SK-N-MC (cell line): ENCODE results near the gene AP4M1.

Experiments used
- DNase-seq: peaks from one replicate; pipeline ENCODE4 v3.0.0-alpha.2; 2011; ENCODE audit warnings: low read depth, low spot score
- H3K27ac ChIP-seq: fragments of 200-600 bp; sonication (generic); 2 replicates; pipeline ENCODE4 v1.5.1; 2016; ENCODE audit warnings: mixed run types
- H3K36me3 ChIP-seq: fragments of 200-600 bp; sonication (generic); 2 replicates; pipeline ENCODE4 v1.6.1; 2017; ENCODE audit warnings: antibody characterized with exemption, low read length, mixed read lengths; ENCODE audit not compliant: insufficient read depth
- H3K4me3 ChIP-seq: fragments of 200-600 bp; sonication (generic); 2 replicates; pipeline ENCODE4 v1.5.1; 2016
- H3K9ac ChIP-seq: fragments of 200-600 bp; sonication (generic); 2 replicates; pipeline ENCODE4 v1.8.0; 2017; ENCODE audit warnings: mixed run types, mixed read lengths; ENCODE audit not compliant: insufficient read length
- H3K9me3 ChIP-seq: fragments of 200-600 bp; sonication (generic); 2 replicates; pipeline ENCODE4 v1.6.1; 2017; ENCODE audit warnings: low read depth, mild to moderate bottlenecking, antibody characterized with exemption, low read length, moderate library complexity, mixed read lengths
- EZH2 ChIP-seq: fragments of 200-600 bp; sonication (generic); IDR thresholded peaks from one replicate; pipeline ENCODE4 v1.6.1; 2017; ENCODE audit warnings: antibody characterized with exemption
- FOXP2 ChIP-seq: optimal IDR thresholded peaks from 2 replicates; pipeline ENCODE3; 2011; ENCODE audit warnings: mild to moderate bottlenecking, moderate library complexity; ENCODE audit not compliant: insufficient read depth; ENCODE audit errors: extremely low read length, control extremely low read depth
- POLR2AphosphoS5 ChIP-seq: IDR thresholded peaks from 2 replicates; pipeline ENCODE4 v1.6.1; 2012; ENCODE audit warnings: mild to moderate bottlenecking, low read depth, low read length, borderline replicate concordance

Gene AP4M1

GRCh38 chr7:100079024-100079560, 22.4 kb upstream of the AP4M1 start:
- no peak overlapping the region for H3K27ac ChIP-seq
- no peak overlapping the region; the same call in 1 of the 2 replicates for H3K4me3 ChIP-seq
- H3K9me3 ChIP-seq: peaks cover 42% of the 10 kb centered on the region
- H3K9ac ChIP-seq: no peak overlapping the region
- TF ChIP-seq FOXP2 (no peak), POLR2AphosphoS5 (no peak), EZH2 (no peak)
- no peak for DNase-seq
- H3K36me3 ChIP-seq: peaks cover 64% of the 10 kb centered on the region

- TF ChIP-seq POLR2AphosphoS5 (no peak), EZH2 (no peak), FOXP2 (no peak)
- peak overlapping the region; percentile 98 for H3K9ac ChIP-seq
- H3K9me3 ChIP-seq: peaks cover 26% of the 10 kb centered on the region; the same call in 1 of the 2 replicates
- peak overlapping the region; percentile 80 for H3K27ac ChIP-seq
- DNase-seq: no peak
- H3K36me3 ChIP-seq: peaks cover 44% of the 10 kb centered on the region
- peak overlapping the region; percentile 100 for H3K4me3 ChIP-seq
Measured at GRCh38 chr7:100080907-100081534, 20.4 kb upstream of the AP4M1 start.

GRCh38 chr7:100081535-100082102, 19.8 kb upstream of the AP4M1 start, which contains the start of gene ZNF3:
Gene ZNF3, minus strand, starts transcription at chr7:100081723. Its CDS starts 4,366 bp downstream, at chr7:100077357.
- Histone ChIP-seq H3K36me3 (peaks cover 38% of the 10 kb centered on the region), H3K27ac (peak within 1 kb of the TSS; percentile 80), H3K9ac (peak within 1 kb of the TSS; percentile 98), H3K9me3 (peaks cover 24% of the 10 kb centered on the region; the same call in 1 of the 2 replicates), H3K4me3 (peak within 1 kb of the TSS; percentile 100)
- DNase-seq: peak; percentile 91
- no peak for TF ChIP-seq EZH2
- TF ChIP-seq FOXP2: peak; percentile 86
- TF ChIP-seq POLR2AphosphoS5: peak; percentile 95

GRCh38 chr7:100082978-100083377, 18.5 kb upstream of the AP4M1 start:
- no peak overlapping the region for H3K27ac ChIP-seq
- H3K4me3 ChIP-seq: no peak overlapping the region
- no peak for DNase-seq
- H3K9ac ChIP-seq: no peak overlapping the region
- TF ChIP-seq FOXP2: no peak
- no peak for TF ChIP-seq POLR2AphosphoS5
- TF ChIP-seq EZH2: no peak
- H3K36me3 ChIP-seq: peaks cover 25% of the 10 kb centered on the region
- H3K9me3 ChIP-seq: peaks cover 17% of the 10 kb centered on the region; the same call in 1 of the 2 replicates

GRCh38 chr7:100085515-100085914, 15.9 kb upstream of the AP4M1 start:
- no peaks in the 10 kb centered on the region for H3K9me3 ChIP-seq
- no peak for DNase-seq

GRCh38 chr7:100087055-100087750, 14.2 kb upstream of the AP4M1 start:
- no peak overlapping the region for H3K9ac ChIP-seq
- H3K27ac ChIP-seq: peak overlapping the region; percentile 69; the same call in 1 of the 2 replicates
- TF ChIP-seq POLR2AphosphoS5 (no peak), FOXP2 (no peak), EZH2 (no peak)

More at GRCh38 chr7:100085515-100085914, 15.9 kb upstream of the AP4M1 start:
- Histone ChIP-seq H3K27ac (no peak overlapping the region), H3K9ac (no peak overlapping the region), H3K4me3 (no peak overlapping the region), H3K36me3 (peaks cover 4% of the 10 kb centered on the region; the same call in 1 of the 2 replicates)
- TF ChIP-seq EZH2 (no peak), FOXP2 (no peak), POLR2AphosphoS5 (no peak)

GRCh38 chr7:100088095-100088620, 13.3 kb upstream of the AP4M1 start:
- DNase-seq: no peak
- peak overlapping the region; percentile 84 for H3K27ac ChIP-seq
- peak overlapping the region; percentile 92 for H3K9ac ChIP-seq
- H3K4me3 ChIP-seq: peak overlapping the region; percentile 91
- peaks cover 30% of the 10 kb centered on the region for H3K36me3 ChIP-seq
- H3K9me3 ChIP-seq: no peaks in the 10 kb centered on the region
- TF ChIP-seq POLR2AphosphoS5: no peak
- no peak for TF ChIP-seq EZH2
- no peak for TF ChIP-seq FOXP2

More at GRCh38 chr7:100087055-100087750, 14.2 kb upstream of the AP4M1 start:
- peaks cover 20% of the 10 kb centered on the region for H3K36me3 ChIP-seq
- DNase-seq: no peak
- H3K9me3 ChIP-seq: no peaks in the 10 kb centered on the region
- H3K4me3 ChIP-seq: no peak overlapping the region
